Right atrium auricular region (tissue), 2 donors: Measurements from ENCODE around the gene ARHGAP27. TPM values are rescaled to one million over a fixed set of nuclear protein-coding genes. Genes with fewer than 3 reads are reported as not detected.

Experiments
- DNase-seq: peaks from one replicate; pipeline ENCODE4 v3.0.0-alpha.2; 2019; ENCODE audit warnings: low spot score
- H3K27ac ChIP-seq, 2 donors: fragments of 200-600 bp; sonication (generic); 1 replicate in 1 of 2; 2 replicates in 1 of 2; pipeline ENCODE4 v1.5.1; 2016 to 2019
- H3K27me3 ChIP-seq, 2 donors: fragments of 200-600 bp; sonication (generic); one replicate each; pipeline versions ENCODE4 v1.5.1 to v1.6.0; 2017 to 2019
- H3K36me3 ChIP-seq: fragments of 200-600 bp; sonication (generic); one replicate; pipeline ENCODE4 v1.5.1; 2016
- H3K4me1 ChIP-seq, 2 donors: fragments of 200-600 bp; sonication (generic); one replicate each; pipeline versions ENCODE4 v1.5.1 to v1.6.0; 2017 to 2019
- H3K4me3 ChIP-seq, 2 donors: fragments of 200-600 bp; sonication (generic); 1 replicate in 1 of 2; 2 replicates in 1 of 2; pipeline ENCODE4 v1.5.1; 2017 to 2019; ENCODE audit warnings: mild to moderate bottlenecking in 1 of 2, moderate library complexity in 1 of 2
- H3K9me3 ChIP-seq, 2 donors: fragments of 200-600 bp; sonication (generic); one replicate each; pipeline ENCODE4 v1.5.1; 2019
- total RNA-seq, 2 donors: library from RNA; depleted of rRNA; stranded (reverse); fragments of >200 nt; gene quantifications; one replicate each; pipeline ENCODE4 v1.1.0, GENCODE V29; 2016
- TF ChIP-seq, protein P1 (sequence below), 2 donors: fragments of 200-600 bp; sonication (generic); IDR thresholded peaks; one replicate each; pipeline ENCODE4 v1.5.1; 2019; ENCODE audit warnings: antibody characterized with exemption in 2 of 2

ARHGAP27 gene
- total RNA-seq, 2 donors from 2014 or later, result 18.9 to 21.9 TPM

DNA sequence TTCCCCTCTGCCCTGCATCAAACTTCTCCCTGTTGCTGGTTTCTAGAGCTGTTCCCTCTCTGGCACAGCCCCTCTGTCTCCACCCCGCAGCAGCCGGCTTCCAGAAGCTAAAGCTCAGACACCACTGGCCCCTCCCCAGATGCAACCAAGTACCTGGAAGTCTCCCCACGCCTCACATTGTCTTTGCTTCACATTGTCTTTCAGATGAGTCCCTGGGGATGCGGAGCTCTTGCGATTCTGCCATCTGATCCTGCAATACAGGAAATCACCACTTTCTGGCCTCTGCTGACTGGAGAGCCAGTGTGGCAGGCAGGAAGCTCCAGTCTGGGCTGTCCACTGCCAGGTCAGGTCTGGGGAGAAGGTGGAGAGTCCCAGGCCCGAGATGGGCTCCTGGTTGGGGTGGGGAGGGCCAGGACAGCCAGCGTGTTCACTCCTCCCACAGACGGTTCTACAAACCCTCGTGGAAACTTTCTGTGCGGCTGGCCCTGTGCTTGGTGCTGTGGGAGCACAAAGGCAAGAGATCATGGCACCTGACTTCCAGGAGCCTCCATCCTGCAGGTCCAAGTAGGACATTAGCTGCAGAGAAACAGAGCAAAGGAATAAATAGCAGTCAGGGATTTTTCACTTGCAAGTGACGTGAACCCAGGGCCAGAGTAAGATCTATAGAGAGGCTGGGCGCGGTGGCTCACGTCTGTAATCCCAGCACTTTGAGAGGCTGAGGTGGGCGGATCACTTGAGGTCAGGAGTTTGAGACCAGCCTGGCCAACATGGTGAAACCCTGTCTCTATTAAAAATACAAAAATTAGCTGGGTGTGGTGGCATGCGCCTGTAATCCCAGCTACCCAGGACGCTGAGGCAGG, 67.9 kb downstream of the ARHGAP27 start:
- no peak overlapping the region for H3K4me3 ChIP-seq
- DNase-seq, result no peak
- no peak overlapping the region for H3K27ac ChIP-seq

DNA sequence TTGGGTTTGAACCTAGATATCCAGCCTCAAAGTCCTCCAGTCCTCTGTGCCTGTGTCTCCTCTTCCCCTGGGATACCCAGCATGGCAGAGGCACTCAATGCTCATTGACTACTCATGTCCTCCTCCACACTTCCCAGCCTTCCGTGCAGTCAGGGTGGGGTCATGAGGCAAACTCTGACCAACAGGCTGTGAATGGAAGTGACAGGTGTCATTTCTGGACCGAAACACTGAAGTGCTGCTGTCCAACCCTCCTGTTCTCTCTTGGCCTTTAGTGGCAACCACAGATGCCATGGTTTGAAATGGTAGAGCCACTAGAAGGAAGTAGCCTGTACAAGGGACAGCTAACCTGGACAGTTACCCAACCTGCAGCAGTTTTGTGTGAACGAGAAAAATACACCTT, 69.2 kb downstream of the ARHGAP27 start:
- TF ChIP-seq, protein P1, sequence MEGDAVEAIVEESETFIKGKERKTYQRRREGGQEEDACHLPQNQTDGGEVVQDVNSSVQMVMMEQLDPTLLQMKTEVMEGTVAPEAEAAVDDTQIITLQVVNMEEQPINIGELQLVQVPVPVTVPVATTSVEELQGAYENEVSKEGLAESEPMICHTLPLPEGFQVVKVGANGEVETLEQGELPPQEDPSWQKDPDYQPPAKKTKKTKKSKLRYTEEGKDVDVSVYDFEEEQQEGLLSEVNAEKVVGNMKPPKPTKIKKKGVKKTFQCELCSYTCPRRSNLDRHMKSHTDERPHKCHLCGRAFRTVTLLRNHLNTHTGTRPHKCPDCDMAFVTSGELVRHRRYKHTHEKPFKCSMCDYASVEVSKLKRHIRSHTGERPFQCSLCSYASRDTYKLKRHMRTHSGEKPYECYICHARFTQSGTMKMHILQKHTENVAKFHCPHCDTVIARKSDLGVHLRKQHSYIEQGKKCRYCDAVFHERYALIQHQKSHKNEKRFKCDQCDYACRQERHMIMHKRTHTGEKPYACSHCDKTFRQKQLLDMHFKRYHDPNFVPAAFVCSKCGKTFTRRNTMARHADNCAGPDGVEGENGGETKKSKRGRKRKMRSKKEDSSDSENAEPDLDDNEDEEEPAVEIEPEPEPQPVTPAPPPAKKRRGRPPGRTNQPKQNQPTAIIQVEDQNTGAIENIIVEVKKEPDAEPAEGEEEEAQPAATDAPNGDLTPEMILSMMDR (IDR thresholded peaks at IDR 0.05), result no peak
- no peaks in the 10 kb centered on the region for H3K27me3 ChIP-seq
- H3K4me1 ChIP-seq, result no peaks in the 10 kb centered on the region
- H3K9me3 ChIP-seq, result no peaks in the 10 kb centered on the region
- DNase-seq, result no peak
- no peak overlapping the region for H3K27ac ChIP-seq
- H3K36me3 ChIP-seq, result no peaks in the 10 kb centered on the region
- H3K4me3 ChIP-seq, result no peak overlapping the region

More for the DNA sequence above, 67.9 kb downstream of the ARHGAP27 start:
- TF ChIP-seq, protein P1 (IDR thresholded peaks at IDR 0.05), result no peak
- H3K27me3 ChIP-seq, result no peaks in the 10 kb centered on the region
- no peaks in the 10 kb centered on the region for H3K36me3 ChIP-seq
- no peaks in the 10 kb centered on the region for H3K4me1 ChIP-seq
- H3K9me3 ChIP-seq, result no peaks in the 10 kb centered on the region

DNA sequence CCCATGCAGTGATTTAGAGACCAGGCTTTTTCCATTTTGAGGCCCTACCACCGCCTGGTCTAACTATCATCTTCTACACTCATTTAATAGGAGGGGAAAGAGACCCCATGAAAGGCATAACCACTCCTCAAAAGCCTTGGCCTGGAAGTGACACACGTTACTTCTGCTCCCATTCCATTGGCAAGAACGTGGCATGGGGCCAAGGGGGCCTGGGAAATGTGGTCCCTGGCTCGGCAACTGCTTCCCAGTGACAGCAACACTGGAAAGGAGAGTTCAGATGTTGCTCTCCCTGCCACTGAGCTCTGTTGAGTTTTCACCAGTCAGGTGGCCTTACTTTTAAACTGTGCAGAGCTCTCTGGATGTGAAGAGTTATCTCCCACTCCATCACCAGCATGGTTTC, 70.7 kb downstream of the ARHGAP27 start:
- Histone ChIP-seq H3K4me3 (no peak overlapping the region), H3K36me3 (no peaks in the 10 kb centered on the region), H3K27me3 (no peaks in the 10 kb centered on the region), H3K4me1 (no peaks in the 10 kb centered on the region), H3K27ac (no peak overlapping the region), H3K9me3 (no peaks in the 10 kb centered on the region)
- TF ChIP-seq, protein P1 (IDR thresholded peaks at IDR 0.05), result no peak
- no peak for DNase-seq

DNA sequence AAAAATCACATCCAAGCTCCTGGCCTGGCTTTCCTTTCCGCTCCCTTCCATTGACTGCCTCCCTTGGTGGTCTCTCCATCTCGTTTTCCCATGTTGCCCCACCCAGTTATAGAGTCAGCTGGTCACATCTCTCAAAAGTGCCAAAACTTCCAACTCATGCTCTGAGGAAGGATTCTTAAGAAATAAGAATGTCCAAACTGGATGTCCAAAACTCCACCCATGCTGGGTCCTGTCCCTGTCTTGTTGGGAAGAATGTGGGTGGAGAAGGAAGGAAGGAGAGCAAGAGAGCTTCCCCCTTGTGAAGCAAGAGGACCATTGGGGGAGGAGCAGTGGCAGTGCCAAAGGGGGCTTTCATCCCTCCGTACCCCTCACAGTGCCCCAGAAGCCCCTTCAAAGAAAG, 71.2 kb downstream of the ARHGAP27 start:
- TF ChIP-seq, protein P1 (IDR thresholded peaks at IDR 0.05), result no peak
- DNase-seq, result no peak
- Histone ChIP-seq H3K36me3 (no peaks in the 10 kb centered on the region), H3K27me3 (no peaks in the 10 kb centered on the region), H3K4me3 (no peak overlapping the region), H3K27ac (no peak overlapping the region), H3K9me3 (no peaks in the 10 kb centered on the region), H3K4me1 (no peaks in the 10 kb centered on the region)

DNA sequence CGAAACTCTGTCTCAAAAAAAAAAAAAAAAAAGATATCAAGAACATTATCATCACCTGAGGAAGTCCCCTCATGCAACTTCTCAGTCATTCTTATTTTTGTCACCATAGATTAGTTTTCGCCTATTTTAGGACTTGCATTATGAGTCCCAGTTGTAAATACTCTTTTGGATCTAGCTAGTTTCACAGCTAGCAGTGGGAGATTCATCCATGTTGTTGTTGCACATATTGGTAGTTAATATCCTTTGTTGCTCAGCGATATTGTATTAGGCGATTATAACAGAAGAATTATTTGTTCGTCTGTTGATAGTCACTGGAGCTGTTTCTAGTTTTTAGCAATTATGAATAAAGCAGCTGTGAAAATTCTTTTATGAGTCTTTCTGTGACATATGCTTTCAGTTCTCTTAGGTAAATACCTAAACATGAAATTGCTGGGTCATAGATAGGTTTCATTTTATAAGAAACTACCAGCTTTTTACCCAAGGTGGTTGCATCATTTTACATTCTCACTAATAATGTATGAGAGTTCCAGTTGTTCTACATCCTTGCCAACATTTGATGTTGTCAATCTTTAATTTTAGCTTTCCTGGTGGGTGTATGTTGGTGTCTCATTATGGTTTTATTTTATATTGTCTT, 75.2 kb downstream of the ARHGAP27 start:
- no peaks in the 10 kb centered on the region for H3K36me3 ChIP-seq
- no peak overlapping the region for H3K4me3 ChIP-seq
- DNase-seq, result no peak
- no peaks in the 10 kb centered on the region for H3K4me1 ChIP-seq
- no peaks in the 10 kb centered on the region for H3K9me3 ChIP-seq
- H3K27ac ChIP-seq, result no peak overlapping the region
- H3K27me3 ChIP-seq, result no peaks in the 10 kb centered on the region
- TF ChIP-seq, protein P1 (IDR thresholded peaks at IDR 0.05), result no peak
